ENCODE data around the gene ZNF823.
A peak's percentile ranks its signal among the peaks of the same experiment; 100 is the strongest.

Gene ZNF823

GRCh38 chr19:11769995-11770394 lies 31.2 kb upstream of the ZNF823 start:
- TF ChIP-seq CTCF (IDR thresholded peaks at IDR 0.05; ENCODE audit: low read depth, low read length): no peak
- no peak for DNase-seq (ENCODE audit: low read depth in 2 of 2)
- H3K4me3 ChIP-seq (replicated peaks in 1 of 2; ENCODE audit: low read depth in 2 of 2, low read length in 2 of 2): no peak overlapping the region

GRCh38 chr19:11767633-11768133 lies 28.9 kb upstream of the ZNF823 start:
- DNase-seq (ENCODE audit: low read depth in 2 of 2): peak; percentile 40 to 46
- no peak for TF ChIP-seq CTCF (IDR thresholded peaks at IDR 0.05; ENCODE audit: low read depth, low read length)
- H3K4me3 ChIP-seq (replicated peaks in 1 of 2; ENCODE audit: low read depth in 2 of 2, low read length in 2 of 2): peak overlapping the region; percentile 74 to 77

GRCh38 chr19:11766597-11767591 lies 28.1 kb upstream of the ZNF823 start, which contains the start of gene ZNF441:
ZNF441 (plus strand) TSS chr19:11767000; CDS start chr19:11767194, 194 bp downstream.
- peak; percentile 95 for DNase-seq (ENCODE audit: low read depth in 2 of 2)
- peak within 1 kb of the TSS; percentile 74 to 77 for H3K4me3 ChIP-seq (replicated peaks in 1 of 2; ENCODE audit: low read depth in 2 of 2, low read length in 2 of 2)
- no peak for TF ChIP-seq CTCF (IDR thresholded peaks at IDR 0.05; ENCODE audit: low read depth, low read length)

- no peak overlapping the region for H3K4me3 ChIP-seq (replicated peaks in 1 of 2; ENCODE audit: low read depth in 2 of 2, low read length in 2 of 2)
- no peak for TF ChIP-seq CTCF (IDR thresholded peaks at IDR 0.05; ENCODE audit: low read depth, low read length)
- no peak for DNase-seq (ENCODE audit: low read depth in 2 of 2)
These were observed 24.9 kb upstream of the ZNF823 start for GRCh38 chr19:11763611-11764010.

GRCh38 chr19:11763117-11763516 lies 24.4 kb upstream of the ZNF823 start:
- DNase-seq (ENCODE audit: low read depth in 2 of 2): no peak

GRCh38 chr19:11759805-11760204 lies 21.1 kb upstream of the ZNF823 start:
- H3K4me3 ChIP-seq (replicated peaks in 1 of 2; ENCODE audit: low read depth in 2 of 2, low read length in 2 of 2): no peak overlapping the region
- TF ChIP-seq CTCF (IDR thresholded peaks at IDR 0.05; ENCODE audit: low read depth, low read length): no peak
- DNase-seq (ENCODE audit: low read depth in 2 of 2): no peak

More at GRCh38 chr19:11763117-11763516, 24.4 kb upstream of the ZNF823 start:
- H3K4me3 ChIP-seq (replicated peaks in 1 of 2; ENCODE audit: low read depth in 2 of 2, low read length in 2 of 2): no peak overlapping the region
- no peak for TF ChIP-seq CTCF (IDR thresholded peaks at IDR 0.05; ENCODE audit: low read depth, low read length)

Data from cardiac fibroblast (primary cell).